Neural cell (in vitro differentiated cells): Measurements from ENCODE around the gene FAM78B.

Source experiments
- CTCF ChIP-seq: fragments of 450-650 bp; IDR thresholded peaks from 2 replicates; pipeline ENCODE4 v1.5.1; 2014; ENCODE audit warnings: antibody characterized with exemption, mild to moderate bottlenecking, moderate library complexity; ENCODE audit not compliant: poor library complexity, severe bottlenecking
- EP300 ChIP-seq: fragments of 450-650 bp; conservative IDR thresholded peaks from 2 replicates; pipeline ENCODE4 v1.6.1; 2014; ENCODE audit warnings: antibody characterized with exemption, mild to moderate bottlenecking, moderate library complexity; ENCODE audit not compliant: poor library complexity, severe bottlenecking
- EZH2 ChIP-seq: fragments of 200-600, 300-800 bp; shearing (Covaris generic), sonication (generic); IDR thresholded peaks from 2 replicates; pipeline ENCODE4 v1.6.1; 2014; ENCODE audit warnings: antibody characterized with exemption, low read length, borderline replicate concordance, mild to moderate bottlenecking; ENCODE audit not compliant: insufficient read depth, poor library complexity, severe bottlenecking
- POLR2AphosphoS5 ChIP-seq: IDR thresholded peaks from 2 replicates; pipeline ENCODE4 v1.6.1; 2012
- RAD21 ChIP-seq: fragments of 450-650 bp; conservative IDR thresholded peaks from 2 replicates; pipeline ENCODE4 v1.6.1; 2014; ENCODE audit warnings: antibody characterized with exemption, mild to moderate bottlenecking, moderate library complexity
- TAF1 ChIP-seq: IDR thresholded peaks from 2 replicates; pipeline ENCODE4 v1.6.1; 2012; ENCODE audit warnings: low read depth

GRCh38 chr1:166114419-166114818 is 52.4 kb downstream of the FAM78B start:
- TF ChIP-seq RAD21 (no peak), POLR2AphosphoS5 (no peak), CTCF (no peak), TAF1 (no peak), EZH2 (no peak), EP300 (no peak)
